22Rv1 (cell line): ENCODE data around the gene MMP17.

Experiments used
- ZFX ChIP-seq: fragments of 450-650 bp; IDR thresholded peaks from 2 replicates; pipeline ENCODE4 v1.6.1; 2017; ENCODE audit warnings: antibody characterized with exemption, borderline replicate concordance
- TF ChIP-seq, protein P1 (sequence below): fragments of 450-650 bp; IDR thresholded peaks from 2 replicates; pipeline ENCODE4 v1.5.1; 2017; ENCODE audit warnings: mild to moderate bottlenecking

DNA sequence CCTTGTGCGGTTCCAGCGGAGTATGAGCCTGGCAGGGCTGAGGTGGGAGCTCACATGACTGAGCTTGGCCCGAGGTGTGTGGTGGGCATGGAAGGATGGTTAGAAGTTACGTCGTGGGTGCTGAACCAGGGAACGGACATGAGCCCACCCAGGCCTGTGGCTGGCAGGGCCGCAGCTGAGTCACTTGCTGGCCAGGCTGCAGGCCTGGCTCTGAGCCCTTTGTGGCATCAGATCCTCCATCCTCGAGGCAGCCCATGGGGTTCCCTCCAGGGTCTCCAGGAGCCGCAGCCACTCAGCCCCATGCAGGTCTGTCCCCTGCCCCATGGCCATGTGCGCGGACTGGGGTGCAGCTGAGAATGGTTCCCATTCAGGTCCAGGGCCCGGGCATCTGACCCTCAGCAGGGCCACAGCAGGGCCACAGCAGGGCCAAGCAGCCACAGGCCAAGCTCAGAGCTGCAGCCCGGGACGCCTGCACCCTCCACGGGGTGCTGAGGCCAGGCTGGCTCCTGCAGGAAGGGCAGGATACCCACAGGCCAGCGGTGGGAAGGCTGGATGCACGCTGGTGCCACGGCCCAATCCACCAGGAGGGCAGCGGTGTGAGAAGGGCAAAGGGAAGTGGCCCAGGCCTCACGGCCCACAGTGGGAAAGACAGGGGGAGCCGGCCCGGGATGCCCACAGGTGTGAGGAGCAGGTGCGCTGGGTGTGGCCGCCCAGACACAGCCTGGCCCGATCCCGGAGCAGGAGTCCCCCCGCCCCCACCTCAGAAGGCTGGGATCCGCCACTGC lies 39.9 kb downstream of the MMP17 start:
- TF ChIP-seq, protein P1, sequence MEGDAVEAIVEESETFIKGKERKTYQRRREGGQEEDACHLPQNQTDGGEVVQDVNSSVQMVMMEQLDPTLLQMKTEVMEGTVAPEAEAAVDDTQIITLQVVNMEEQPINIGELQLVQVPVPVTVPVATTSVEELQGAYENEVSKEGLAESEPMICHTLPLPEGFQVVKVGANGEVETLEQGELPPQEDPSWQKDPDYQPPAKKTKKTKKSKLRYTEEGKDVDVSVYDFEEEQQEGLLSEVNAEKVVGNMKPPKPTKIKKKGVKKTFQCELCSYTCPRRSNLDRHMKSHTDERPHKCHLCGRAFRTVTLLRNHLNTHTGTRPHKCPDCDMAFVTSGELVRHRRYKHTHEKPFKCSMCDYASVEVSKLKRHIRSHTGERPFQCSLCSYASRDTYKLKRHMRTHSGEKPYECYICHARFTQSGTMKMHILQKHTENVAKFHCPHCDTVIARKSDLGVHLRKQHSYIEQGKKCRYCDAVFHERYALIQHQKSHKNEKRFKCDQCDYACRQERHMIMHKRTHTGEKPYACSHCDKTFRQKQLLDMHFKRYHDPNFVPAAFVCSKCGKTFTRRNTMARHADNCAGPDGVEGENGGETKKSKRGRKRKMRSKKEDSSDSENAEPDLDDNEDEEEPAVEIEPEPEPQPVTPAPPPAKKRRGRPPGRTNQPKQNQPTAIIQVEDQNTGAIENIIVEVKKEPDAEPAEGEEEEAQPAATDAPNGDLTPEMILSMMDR: no peak
- no peak for TF ChIP-seq ZFX
